GM12872 (cell line): Measurements from ENCODE around the gene NCOA7.

Experiments
- TF ChIP-seq, protein P1 (sequence below): IDR thresholded peaks from 3 replicates; pipeline ENCODE4 v1.5.1; 2011; ENCODE audit warnings: low read depth, mild to moderate bottlenecking, low read length, moderate library complexity; ENCODE audit not compliant: insufficient read depth

Gene NCOA7

DNA sequence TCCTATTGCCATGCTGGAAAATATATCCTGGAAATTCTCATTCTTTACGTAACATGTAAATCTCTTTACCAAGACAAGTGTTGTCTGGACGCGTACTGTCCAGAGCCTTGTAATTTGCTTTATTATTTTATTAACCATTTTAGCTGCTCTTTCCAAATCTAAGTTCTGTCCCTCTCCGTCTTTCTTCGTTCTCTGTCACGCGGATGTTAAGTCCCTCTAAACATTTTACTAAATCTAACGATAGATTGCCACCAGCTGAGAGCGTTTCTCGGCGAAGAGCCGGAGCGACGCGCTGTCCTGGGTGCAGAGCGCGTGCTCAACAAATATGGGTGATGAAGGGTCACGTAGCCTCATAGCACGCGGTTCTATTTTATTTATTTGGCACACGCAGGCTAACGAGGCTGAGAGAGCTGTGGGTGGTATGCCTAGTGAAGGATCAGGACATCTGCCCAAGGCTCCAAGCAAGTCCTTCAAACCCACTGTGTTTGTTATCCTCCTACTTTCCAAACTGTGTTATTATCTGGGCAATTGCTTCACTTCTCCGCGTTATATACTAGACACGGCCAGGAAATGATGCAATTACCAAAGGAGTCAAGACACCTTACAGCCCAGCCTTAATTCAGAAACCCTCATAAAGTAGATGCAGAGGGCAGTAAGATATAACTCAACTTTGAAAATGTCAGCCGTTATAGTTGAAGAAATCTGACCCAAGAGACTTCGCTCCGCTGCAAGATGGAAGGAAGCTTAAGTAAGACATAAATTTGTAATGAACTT is 10.0 kb upstream of the NCOA7 start:
- TF ChIP-seq, protein P1, sequence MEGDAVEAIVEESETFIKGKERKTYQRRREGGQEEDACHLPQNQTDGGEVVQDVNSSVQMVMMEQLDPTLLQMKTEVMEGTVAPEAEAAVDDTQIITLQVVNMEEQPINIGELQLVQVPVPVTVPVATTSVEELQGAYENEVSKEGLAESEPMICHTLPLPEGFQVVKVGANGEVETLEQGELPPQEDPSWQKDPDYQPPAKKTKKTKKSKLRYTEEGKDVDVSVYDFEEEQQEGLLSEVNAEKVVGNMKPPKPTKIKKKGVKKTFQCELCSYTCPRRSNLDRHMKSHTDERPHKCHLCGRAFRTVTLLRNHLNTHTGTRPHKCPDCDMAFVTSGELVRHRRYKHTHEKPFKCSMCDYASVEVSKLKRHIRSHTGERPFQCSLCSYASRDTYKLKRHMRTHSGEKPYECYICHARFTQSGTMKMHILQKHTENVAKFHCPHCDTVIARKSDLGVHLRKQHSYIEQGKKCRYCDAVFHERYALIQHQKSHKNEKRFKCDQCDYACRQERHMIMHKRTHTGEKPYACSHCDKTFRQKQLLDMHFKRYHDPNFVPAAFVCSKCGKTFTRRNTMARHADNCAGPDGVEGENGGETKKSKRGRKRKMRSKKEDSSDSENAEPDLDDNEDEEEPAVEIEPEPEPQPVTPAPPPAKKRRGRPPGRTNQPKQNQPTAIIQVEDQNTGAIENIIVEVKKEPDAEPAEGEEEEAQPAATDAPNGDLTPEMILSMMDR: no peak

DNA sequence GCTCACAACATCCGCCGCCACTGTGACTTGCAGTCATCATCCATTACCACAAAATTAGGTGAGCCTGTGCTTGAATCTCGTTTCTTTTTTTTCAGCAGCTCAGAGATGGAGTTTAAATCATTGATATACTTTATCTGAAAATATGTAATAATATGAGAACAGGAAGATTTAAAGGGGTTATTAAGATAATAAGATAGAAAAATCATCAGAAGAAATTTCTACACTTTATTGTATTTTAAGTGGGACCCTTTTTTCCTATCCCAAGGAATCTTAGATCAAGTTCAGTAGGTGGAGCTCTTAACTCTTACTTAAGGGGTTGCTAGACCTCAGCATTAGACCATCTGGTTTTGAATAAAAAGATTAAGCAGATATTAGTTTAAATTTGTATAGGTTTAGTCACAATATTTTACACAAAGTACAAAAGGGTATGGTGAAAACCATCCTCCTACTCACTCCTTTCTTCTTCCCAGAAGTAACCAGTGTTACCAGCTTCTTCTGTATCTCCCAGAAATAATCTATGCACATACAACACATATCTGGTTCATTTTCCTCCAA is 9.4 kb upstream of the NCOA7 start:
- TF ChIP-seq, protein P1: 0 out of 3 replicates have a peak, but pooled peaks have one; percentile 10

GRCh38 chr6:125784365-125784764 is 6.4 kb upstream of the NCOA7 start:
- TF ChIP-seq, protein P1: no peak

GRCh38 chr6:125787791-125788190 is 3.0 kb upstream of the NCOA7 start:
- TF ChIP-seq, protein P1: 0 out of 3 replicates have a peak, but pooled peaks have one; percentile 4

DNA sequence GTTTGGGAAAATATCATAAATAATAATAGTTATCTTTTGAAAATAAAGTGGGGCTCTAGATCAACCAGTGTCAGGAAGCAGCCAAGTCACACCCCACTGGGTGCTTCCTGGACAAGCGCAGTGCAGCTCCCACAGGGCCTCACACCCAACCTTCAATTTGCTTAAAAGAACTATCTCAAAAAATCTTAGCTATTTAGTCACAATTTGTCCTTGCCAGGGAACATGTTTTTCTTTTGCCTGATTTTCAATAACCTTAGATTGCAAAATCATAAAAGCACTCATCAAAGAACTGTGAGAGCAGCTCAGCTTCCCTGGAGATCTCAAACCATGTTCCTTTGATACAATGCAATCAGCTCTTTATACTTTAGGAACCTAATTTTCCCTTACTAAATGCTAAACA is 1.6 kb upstream of the NCOA7 start:
- TF ChIP-seq, protein P1: no peak

GRCh38 chr6:125789576-125790357 is 993 bp upstream of the NCOA7 start:
- TF ChIP-seq, protein P1: no peak

- TF ChIP-seq, protein P1: peak; percentile 85
These were observed 525 bp downstream of the NCOA7 start for GRCh38 chr6:125791151-125791819.
